ENCODE results near the gene NSG1.

Gene NSG1

GRCh38 chr4:4396628-4397440 is 9.9 kb downstream of the NSG1 start:
- DNase-seq: no peak

GRCh38 chr4:4397441-4397819 is 10.5 kb downstream of the NSG1 start:
- DNase-seq: no peak

- no peak for DNase-seq
Measured at GRCh38 chr4:4398430-4398829, 11.5 kb downstream of the NSG1 start.

- DNase-seq: no peak
Measured at GRCh38 chr4:4401036-4401435, 14.1 kb downstream of the NSG1 start.

GRCh38 chr4:4402966-4403365 is 16.1 kb downstream of the NSG1 start:
- DNase-seq: no peak

- no peak for DNase-seq
Measured at GRCh38 chr4:4405358-4405962, 18.6 kb downstream of the NSG1 start.

- no peak for DNase-seq
Measured at GRCh38 chr4:4406455-4407298, 19.8 kb downstream of the NSG1 start.

GRCh38 chr4:4407299-4408131 is 20.6 kb downstream of the NSG1 start:
- DNase-seq: no peak

- no peak for DNase-seq
Measured at GRCh38 chr4:4408132-4408523, 21.2 kb downstream of the NSG1 start.

- no peak for DNase-seq
Measured at GRCh38 chr4:4408576-4409335, 21.9 kb downstream of the NSG1 start.

- no peak for DNase-seq
Measured at GRCh38 chr4:4409416-4410115, 22.7 kb downstream of the NSG1 start.

GRCh38 chr4:4410271-4410670 is 23.4 kb downstream of the NSG1 start:
- DNase-seq: no peak

GRCh38 chr4:4411906-4412305 is 25.0 kb downstream of the NSG1 start:
- DNase-seq: no peak

- no peak for DNase-seq
Measured at GRCh38 chr4:4412641-4413372, 25.9 kb downstream of the NSG1 start.

- DNase-seq: no peak
Measured at GRCh38 chr4:4413373-4413725, 26.4 kb downstream of the NSG1 start.

- DNase-seq: no peak
Measured at GRCh38 chr4:4413806-4414205, 26.9 kb downstream of the NSG1 start.

- no peak for DNase-seq
Measured at GRCh38 chr4:4415107-4415805, 28.4 kb downstream of the NSG1 start.

- no peak for DNase-seq
Measured at GRCh38 chr4:4415806-4416805, 29.2 kb downstream of the NSG1 start.

- no peak for DNase-seq
Measured at GRCh38 chr4:4416981-4417380, 30.1 kb downstream of the NSG1 start.
